SHP77 treated with DMSO at 0.1 percent for 48 hours (cell line): Measurements from ENCODE around the gene RP9.

Source experiments
- DNase-seq: peaks from one replicate; lab custom pipeline; 2025; lab: John Stamatoyannopoulos, UW

The RP9 gene

GRCh38 chr7:33109005-33109757 lies at the start of gene RP9:
RP9 (minus strand) TSS chr7:33109404; CDS start chr7:33109372, 32 bp downstream.
- peak; percentile 67 for DNase-seq

- no peak for DNase-seq
Measured at GRCh38 chr7:33157781-33158180, 48.6 kb upstream of the RP9 start.

GRCh38 chr7:33157311-33157710 lies 48.1 kb upstream of the RP9 start:
- DNase-seq, result no peak

- no peak for DNase-seq
Measured at GRCh38 chr7:33156441-33156840, 47.2 kb upstream of the RP9 start.

GRCh38 chr7:33155811-33156210 lies 46.6 kb upstream of the RP9 start:
- DNase-seq, result no peak

GRCh38 chr7:33152087-33152486 lies 42.9 kb upstream of the RP9 start:
- no peak for DNase-seq

GRCh38 chr7:33145156-33145555 lies 36.0 kb upstream of the RP9 start:
- no peak for DNase-seq

GRCh38 chr7:33143996-33144718 lies 35.0 kb upstream of the RP9 start:
- no peak for DNase-seq

GRCh38 chr7:33142585-33142984 lies 33.4 kb upstream of the RP9 start:
- no peak for DNase-seq

- no peak for DNase-seq
Measured at GRCh38 chr7:33137103-33137502, 27.9 kb upstream of the RP9 start.

GRCh38 chr7:33130184-33130583 lies 21.0 kb upstream of the RP9 start:
- no peak for DNase-seq

GRCh38 chr7:33129806-33130153 lies 20.6 kb upstream of the RP9 start:
- no peak for DNase-seq

GRCh38 chr7:33128990-33129805 lies 20.0 kb upstream of the RP9 start, which contains the start of gene BBS9:
BBS9 (plus strand) TSS chr7:33129564; CDS start chr7:33146253, 16,689 bp downstream.
- peak; percentile 95 for DNase-seq

GRCh38 chr7:33128631-33128989 lies 19.4 kb upstream of the RP9 start:
- no peak for DNase-seq

- DNase-seq, result no peak
Measured at GRCh38 chr7:33127085-33127484, 17.9 kb upstream of the RP9 start.

- DNase-seq, result no peak
Measured at GRCh38 chr7:33118383-33118782, 9.2 kb upstream of the RP9 start.

- DNase-seq, result no peak
Measured at GRCh38 chr7:33114976-33115375, 5.8 kb upstream of the RP9 start.

GRCh38 chr7:33111614-33112013 lies 2.4 kb upstream of the RP9 start:
- no peak for DNase-seq

- no peak for DNase-seq
Measured at GRCh38 chr7:33109758-33110238, 594 bp upstream of the RP9 start.

GRCh38 chr7:33108554-33109004 lies 625 bp downstream of the RP9 start:
- DNase-seq, result no peak

GRCh38 chr7:33107136-33108066 lies 1.8 kb downstream of the RP9 start:
- DNase-seq, result peak; percentile 30
